Activated naive CD8-positive, alpha-beta T cell treated with anti-CD3 and anti-CD28 coated beads, Interleukin-2, amount 50 U/mL, for 24 hours (primary cell): ENCODE data around the gene TRIM2.

Experiments
- ATAC-seq: fragments of 150-1000 bp; cut with Tn5 transposase; one replicate; pipeline ENCODE4 v1.10.0; 2021
- DNase-seq: peaks from one replicate; pipeline ENCODE4 v3.0.0; 2021
- H3K27ac Mint-ChIP-seq: one replicate; pipeline ENCODE4 v1.8.0; 2021; ENCODE audit warnings: mild to moderate bottlenecking, mixed read lengths
- H3K27me3 Mint-ChIP-seq: one replicate; pipeline ENCODE4 v1.8.0; 2021; ENCODE audit warnings: mixed read lengths
- H3K36me3 Mint-ChIP-seq: one replicate; pipeline ENCODE4 v1.8.0; 2021; ENCODE audit warnings: low read depth, mixed read lengths
- H3K4me1 Mint-ChIP-seq: one replicate; pipeline ENCODE4 v1.8.0; 2021; ENCODE audit warnings: mixed read lengths
- H3K4me3 Mint-ChIP-seq: one replicate; pipeline ENCODE4 v1.8.0; 2021; ENCODE audit warnings: mild to moderate bottlenecking, moderate library complexity, mixed read lengths
- H3K9me3 Mint-ChIP-seq: one replicate; pipeline ENCODE4 v1.8.0; 2021; ENCODE audit warnings: mixed read lengths

Gene TRIM2

DNA sequence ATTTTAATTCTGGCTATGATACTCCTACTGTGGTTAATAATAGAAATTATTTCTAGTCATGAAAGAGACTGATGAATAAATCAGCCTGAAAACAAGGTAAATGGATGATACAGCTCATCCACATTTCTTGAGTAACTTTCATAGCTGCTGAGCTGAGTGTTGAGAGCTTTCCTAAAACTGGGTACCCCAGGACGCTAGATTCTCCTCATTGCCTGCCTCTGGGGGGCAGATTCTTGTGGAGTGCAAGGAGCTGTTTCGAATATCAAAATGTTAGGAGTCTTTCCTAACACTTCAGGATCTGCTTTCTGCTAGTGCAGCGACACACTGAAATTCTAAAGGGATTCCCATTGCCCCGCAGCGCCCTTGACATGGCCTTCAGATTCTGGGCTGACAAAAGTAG, 142.3 kb downstream of the TRIM2 start:
- Mint-ChIP-seq H3K4me3 (no peak overlapping the region), H3K27me3 (peaks cover 9% of the 10 kb centered on the region), H3K36me3 (peaks cover 13% of the 10 kb centered on the region), H3K9me3 (no peaks in the 10 kb centered on the region), H3K27ac (no peak overlapping the region), H3K4me1 (peaks cover 28% of the 10 kb centered on the region)
- ATAC-seq (no peak), DNase-seq (no peak)

DNA sequence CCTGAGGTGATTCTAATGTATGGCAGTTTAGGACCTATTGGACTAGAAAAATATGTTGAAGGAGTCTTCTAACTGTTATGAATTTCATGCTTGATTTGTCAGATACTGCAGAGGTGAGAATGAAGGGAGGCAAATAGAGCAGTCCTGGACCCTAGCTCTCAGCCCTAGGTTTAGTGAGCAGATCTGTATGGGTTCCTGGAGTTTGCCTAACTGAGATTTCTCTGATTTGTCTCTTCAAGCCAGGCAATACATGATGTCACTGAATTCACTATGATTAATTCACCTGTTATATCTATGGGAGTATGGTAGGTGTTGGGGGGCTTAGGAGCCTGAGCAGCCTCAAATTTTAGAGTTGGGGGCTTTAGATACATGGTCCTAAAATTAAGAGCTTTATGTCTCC, 142.9 kb downstream of the TRIM2 start:
- no peak overlapping the region for H3K27ac Mint-ChIP-seq
- DNase-seq (no peak), ATAC-seq (no peak)
- H3K36me3 Mint-ChIP-seq = peaks cover 13% of the 10 kb centered on the region
- no peak overlapping the region for H3K4me3 Mint-ChIP-seq
- H3K9me3 Mint-ChIP-seq = no peaks in the 10 kb centered on the region
- H3K4me1 Mint-ChIP-seq = peaks cover 28% of the 10 kb centered on the region
- H3K27me3 Mint-ChIP-seq = peaks cover 6% of the 10 kb centered on the region

DNA sequence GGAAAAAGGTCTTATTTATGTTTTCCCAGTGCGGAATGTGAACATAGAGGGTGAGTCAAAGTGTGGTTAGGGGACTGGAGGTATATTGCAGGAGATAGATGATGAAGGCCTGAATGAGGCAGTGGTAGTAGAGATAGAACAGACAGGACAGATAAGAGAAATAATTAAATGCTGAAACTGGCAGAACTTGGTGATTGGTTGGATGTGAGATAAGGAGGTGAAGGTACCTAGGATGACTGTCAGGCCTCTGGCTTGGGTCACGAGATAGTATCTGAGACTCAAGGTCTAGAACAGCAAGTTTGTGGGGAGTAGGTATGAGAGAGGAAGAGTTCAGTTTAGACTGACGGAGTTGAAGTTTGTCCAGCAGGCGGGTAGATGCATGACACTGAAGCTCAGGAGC, 143.8 kb downstream of the TRIM2 start:
- peaks cover 3% of the 10 kb centered on the region for H3K27me3 Mint-ChIP-seq

DNA sequence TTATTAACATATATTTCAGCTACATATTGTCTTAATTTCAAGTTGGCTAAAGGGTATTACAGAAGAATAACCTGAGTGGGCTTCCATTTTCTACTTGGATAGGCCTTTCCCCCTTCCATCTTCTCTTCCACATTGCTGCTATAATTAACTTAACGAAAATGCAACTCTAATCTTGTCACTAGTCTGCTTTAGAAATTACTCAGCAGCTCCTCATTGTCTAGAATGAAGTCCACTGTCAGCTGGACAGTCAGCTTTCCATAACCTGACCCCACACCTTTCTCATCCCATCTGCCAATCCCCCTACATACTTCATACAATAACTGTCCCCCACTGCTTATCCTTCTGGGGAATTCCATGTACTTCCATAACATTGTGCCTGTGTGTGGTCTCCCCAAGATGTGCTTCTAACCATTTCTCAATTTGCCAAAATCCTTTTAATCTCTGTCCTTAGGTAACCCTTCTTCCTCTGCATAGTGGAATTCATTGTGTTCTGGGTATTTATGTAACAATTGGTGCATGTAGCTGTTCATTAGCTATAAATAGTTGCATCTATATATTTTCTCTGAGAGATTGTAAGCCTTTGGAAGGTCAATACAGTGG, 145.1 kb downstream of the TRIM2 start:
- H3K27me3 Mint-ChIP-seq = no peaks in the 10 kb centered on the region
- ATAC-seq (no peak), DNase-seq (no peak)
- no peak overlapping the region for H3K27ac Mint-ChIP-seq
- peaks cover 23% of the 10 kb centered on the region for H3K36me3 Mint-ChIP-seq
- H3K4me3 Mint-ChIP-seq = no peak overlapping the region
- peaks cover 25% of the 10 kb centered on the region for H3K4me1 Mint-ChIP-seq
- no peaks in the 10 kb centered on the region for H3K9me3 Mint-ChIP-seq

More for the DNA sequence above, 143.8 kb downstream of the TRIM2 start:
- Mint-ChIP-seq H3K9me3 (no peaks in the 10 kb centered on the region), H3K27ac (no peak overlapping the region), H3K36me3 (peaks cover 16% of the 10 kb centered on the region), H3K4me3 (no peak overlapping the region), H3K4me1 (peaks cover 27% of the 10 kb centered on the region)
- no peak for DNase-seq
- no peak for ATAC-seq

DNA sequence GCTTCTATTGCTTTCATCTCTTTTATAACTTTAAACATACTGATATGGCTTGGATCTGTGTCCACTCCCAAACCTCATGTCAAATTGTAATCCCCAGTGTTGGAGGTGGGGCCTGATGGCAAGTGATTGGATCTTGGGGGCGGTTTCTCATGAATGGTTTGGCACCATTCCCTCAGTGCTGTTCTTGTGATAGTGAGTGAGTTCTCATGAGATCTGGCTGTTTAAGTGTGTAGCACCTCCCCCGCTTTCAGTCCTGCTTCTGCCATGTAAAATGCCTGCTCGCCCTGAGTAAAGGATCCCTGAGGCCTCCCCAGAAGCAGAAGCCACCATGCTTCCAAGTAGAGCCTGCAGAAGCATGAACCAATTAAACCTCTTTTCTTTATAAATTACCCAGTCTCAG, 157.9 kb downstream of the TRIM2 start:
- H3K4me3 Mint-ChIP-seq = no peak overlapping the region
- ATAC-seq = no peak
- no peaks in the 10 kb centered on the region for H3K27me3 Mint-ChIP-seq
- DNase-seq = no peak
- H3K9me3 Mint-ChIP-seq = no peaks in the 10 kb centered on the region
- peaks cover 72% of the 10 kb centered on the region for H3K36me3 Mint-ChIP-seq
- peaks cover 19% of the 10 kb centered on the region for H3K4me1 Mint-ChIP-seq
- H3K27ac Mint-ChIP-seq = no peak overlapping the region

DNA sequence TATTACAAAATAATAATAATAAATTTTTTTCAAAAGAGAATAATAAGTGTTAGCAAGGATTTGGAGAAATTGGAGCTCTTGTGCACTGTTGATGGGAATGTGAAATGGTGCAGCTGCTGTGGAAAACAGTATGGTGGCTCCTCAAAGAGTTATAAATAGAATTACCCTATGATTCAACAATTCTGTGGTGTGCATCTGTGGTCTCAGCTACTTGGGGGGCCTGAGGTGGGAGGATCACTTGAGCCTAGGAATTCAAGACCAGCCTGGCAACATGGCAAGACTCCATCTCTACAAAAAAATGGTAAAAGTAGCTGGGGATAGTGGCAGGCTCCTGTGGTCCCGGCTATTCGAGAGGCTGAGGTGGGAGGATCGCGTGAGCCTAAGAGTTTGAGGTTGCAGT, 159.8 kb downstream of the TRIM2 start:
- Mint-ChIP-seq H3K9me3 (no peaks in the 10 kb centered on the region), H3K4me3 (no peak overlapping the region), H3K27me3 (no peaks in the 10 kb centered on the region), H3K36me3 (peaks cover 74% of the 10 kb centered on the region), H3K27ac (no peak overlapping the region), H3K4me1 (peaks cover 20% of the 10 kb centered on the region)
- DNase-seq = no peak
- ATAC-seq = peak; percentile 20

DNA sequence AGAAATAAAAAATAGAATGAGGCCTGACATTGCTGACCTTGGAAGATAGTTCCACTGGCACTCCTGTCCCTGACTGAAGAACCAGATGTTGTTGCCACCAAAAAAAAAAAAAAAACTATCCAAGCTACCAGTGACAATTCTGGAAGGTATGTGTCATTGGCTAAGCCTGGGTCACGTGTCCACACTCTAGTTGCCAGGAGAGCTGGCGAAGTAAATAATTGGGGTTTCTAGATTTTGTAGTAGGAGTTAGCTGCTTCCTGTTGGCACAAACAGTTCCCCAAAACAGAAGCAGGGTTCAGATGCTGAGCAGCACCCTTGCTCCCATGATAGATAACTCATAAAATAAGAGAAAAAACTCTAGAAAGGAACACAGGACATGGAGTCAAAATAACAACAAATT, 160.8 kb downstream of the TRIM2 start:
- H3K36me3 Mint-ChIP-seq = peaks cover 72% of the 10 kb centered on the region
- DNase-seq (no peak), ATAC-seq (no peak)
- no peak overlapping the region for H3K27ac Mint-ChIP-seq
- no peak overlapping the region for H3K4me3 Mint-ChIP-seq
- H3K27me3 Mint-ChIP-seq = no peaks in the 10 kb centered on the region
- no peaks in the 10 kb centered on the region for H3K9me3 Mint-ChIP-seq
- peaks cover 20% of the 10 kb centered on the region for H3K4me1 Mint-ChIP-seq

DNA sequence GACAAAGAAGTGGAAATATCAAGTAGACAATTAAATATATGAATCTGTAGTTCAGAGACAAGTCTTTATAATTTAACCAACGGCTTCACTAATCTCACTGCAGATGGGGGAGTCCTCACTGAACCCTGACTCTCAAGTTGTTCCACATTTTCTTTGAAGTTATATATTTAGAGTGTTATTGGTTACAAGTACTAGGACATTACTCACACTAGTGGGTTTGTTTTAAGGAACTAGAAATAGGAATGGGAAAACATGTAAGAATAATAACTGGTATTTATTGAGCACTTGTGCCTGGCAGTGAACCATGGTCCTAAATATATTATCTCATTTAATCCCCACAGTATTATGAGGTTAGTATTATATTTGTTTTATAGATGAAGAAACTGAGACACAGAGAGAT, 162.2 kb downstream of the TRIM2 start:
- Mint-ChIP-seq H3K4me3 (no peak overlapping the region), H3K9me3 (peaks cover under 1% of the 10 kb centered on the region), H3K36me3 (peaks cover 75% of the 10 kb centered on the region), H3K27me3 (no peaks in the 10 kb centered on the region), H3K27ac (no peak overlapping the region), H3K4me1 (peaks cover 20% of the 10 kb centered on the region)
- no peak for DNase-seq
- ATAC-seq = no peak

DNA sequence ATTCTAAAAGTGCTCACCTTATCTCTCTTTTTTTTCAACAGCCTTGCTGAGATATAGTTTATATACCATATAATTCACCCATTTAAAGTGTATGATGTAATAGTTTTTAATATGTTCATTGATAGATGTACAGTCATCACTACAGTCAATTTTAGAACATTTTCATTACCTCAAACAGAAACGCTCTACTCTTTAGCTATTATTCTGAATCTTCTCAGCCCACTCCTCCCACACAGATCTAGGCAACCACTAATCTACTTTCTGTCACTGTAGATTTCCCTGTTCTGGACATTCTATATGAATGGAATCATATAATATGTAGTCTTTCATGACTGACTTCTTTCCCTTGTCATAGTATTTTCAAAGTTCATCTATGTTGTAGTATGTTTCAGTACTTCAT, 162.8 kb downstream of the TRIM2 start:
- Mint-ChIP-seq H3K9me3 (peaks cover 6% of the 10 kb centered on the region), H3K27ac (no peak overlapping the region), H3K27me3 (no peaks in the 10 kb centered on the region), H3K4me1 (peaks cover 20% of the 10 kb centered on the region), H3K4me3 (no peak overlapping the region), H3K36me3 (peaks cover 77% of the 10 kb centered on the region)
- DNase-seq (no peak), ATAC-seq (no peak)

DNA sequence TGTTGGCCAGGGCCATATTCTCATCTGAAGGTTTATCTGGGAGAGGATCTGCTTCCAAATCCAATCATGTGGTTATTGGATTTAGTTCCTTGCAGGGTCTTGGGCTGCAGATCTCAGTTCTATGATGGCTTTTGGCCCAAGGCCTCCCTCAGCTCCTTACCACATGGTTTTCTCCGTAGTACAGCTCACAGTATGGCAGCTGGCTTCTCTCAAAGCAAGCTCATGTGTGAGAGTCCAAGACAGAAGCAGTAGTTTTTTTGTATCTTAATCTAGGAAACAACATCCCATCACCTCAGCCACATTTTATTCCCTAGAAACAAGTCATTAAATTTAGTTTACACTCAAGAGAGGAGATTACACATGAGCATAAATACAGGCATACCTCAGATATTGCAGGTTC, 164.8 kb downstream of the TRIM2 start:
- Mint-ChIP-seq H3K27ac (no peak overlapping the region), H3K4me3 (no peak overlapping the region), H3K36me3 (peaks cover 77% of the 10 kb centered on the region), H3K27me3 (no peaks in the 10 kb centered on the region), H3K4me1 (peaks cover 15% of the 10 kb centered on the region), H3K9me3 (peaks cover 15% of the 10 kb centered on the region)
- no peak for ATAC-seq
- DNase-seq = no peak

DNA sequence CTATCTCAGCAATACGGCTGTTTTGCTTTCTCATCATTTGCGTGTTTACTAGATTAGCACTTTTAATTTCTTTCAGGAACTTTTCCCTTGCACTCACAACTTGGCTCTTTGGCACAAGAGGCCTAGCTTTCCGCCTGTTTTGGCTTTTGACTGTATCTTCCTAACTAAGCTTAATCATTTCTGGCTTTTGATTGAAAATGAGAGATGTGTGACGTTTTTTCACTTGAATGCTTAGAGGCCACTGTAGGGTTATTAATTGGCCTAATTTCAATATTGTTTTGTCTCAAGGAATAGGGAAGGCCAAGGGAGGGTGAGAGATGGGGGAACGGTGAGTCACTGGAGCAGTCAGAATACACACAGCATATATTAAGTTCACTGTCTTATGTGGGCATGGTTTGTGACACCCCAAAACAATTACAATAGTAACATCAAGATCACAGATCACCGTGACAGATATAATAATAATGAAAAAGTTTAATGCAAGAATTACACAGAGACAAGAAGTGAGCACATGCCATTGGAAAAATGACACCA, 167.5 kb downstream of the TRIM2 start:
- Mint-ChIP-seq H3K4me1 (peaks cover 9% of the 10 kb centered on the region), H3K27me3 (no peaks in the 10 kb centered on the region), H3K36me3 (peaks cover 66% of the 10 kb centered on the region), H3K9me3 (peaks cover 15% of the 10 kb centered on the region), H3K27ac (no peak overlapping the region), H3K4me3 (no peak overlapping the region)
- ATAC-seq (no peak), DNase-seq (no peak)

DNA sequence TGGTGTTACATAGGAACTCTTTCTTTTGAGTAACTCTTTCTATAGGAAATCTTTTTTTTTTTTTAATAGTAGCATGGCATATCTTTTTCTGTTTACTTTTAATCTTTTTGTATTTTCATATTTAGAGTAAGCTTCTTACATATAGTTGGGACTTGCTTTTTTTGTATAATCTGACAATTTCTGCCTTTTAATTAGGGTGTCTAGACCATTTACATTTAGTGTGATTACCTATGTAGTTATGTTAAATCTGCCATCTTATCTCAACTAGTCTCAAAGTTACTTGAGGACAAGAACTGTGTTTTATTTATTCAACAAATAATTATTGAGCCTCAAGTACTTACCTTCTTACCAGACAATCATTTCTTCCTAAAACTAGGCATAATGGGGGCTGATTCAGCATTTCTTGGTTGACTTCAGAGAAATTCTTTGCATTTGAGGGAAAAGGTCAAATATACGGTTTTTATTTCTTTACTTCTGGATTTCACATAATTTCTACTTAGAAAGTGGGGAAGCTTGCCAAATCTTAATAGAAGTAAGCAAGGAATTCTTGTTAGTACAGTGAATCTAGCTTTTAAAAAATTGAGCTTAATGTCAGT, 168.8 kb downstream of the TRIM2 start:
- Mint-ChIP-seq H3K27ac (no peak overlapping the region), H3K27me3 (no peaks in the 10 kb centered on the region), H3K4me3 (no peak overlapping the region), H3K9me3 (peaks cover 15% of the 10 kb centered on the region), H3K4me1 (no peaks in the 10 kb centered on the region), H3K36me3 (peaks cover 55% of the 10 kb centered on the region)
- DNase-seq (no peak), ATAC-seq (no peak)

DNA sequence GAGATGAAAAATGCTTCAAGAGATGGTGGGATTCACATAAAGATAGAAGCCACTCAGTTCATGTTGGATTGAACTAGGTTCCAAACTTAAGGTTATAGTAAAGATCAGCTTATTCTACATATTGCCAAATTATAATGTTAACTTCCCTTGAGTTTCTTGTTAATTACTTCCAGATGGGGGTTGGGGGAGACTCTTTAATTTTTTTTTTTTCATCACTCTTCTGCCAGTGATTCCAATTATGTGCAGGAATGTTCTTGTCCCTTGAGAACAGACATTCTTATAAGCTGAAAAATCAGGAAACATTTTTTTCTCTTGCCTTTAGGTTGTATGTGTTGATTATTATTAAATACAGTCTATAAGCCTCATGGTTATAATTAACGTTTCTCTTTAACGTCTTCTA, 170.2 kb downstream of the TRIM2 start:
- no peaks in the 10 kb centered on the region for H3K27me3 Mint-ChIP-seq
- DNase-seq (no peak), ATAC-seq (no peak)
- H3K4me1 Mint-ChIP-seq = peaks cover 10% of the 10 kb centered on the region
- peaks cover 44% of the 10 kb centered on the region for H3K36me3 Mint-ChIP-seq
- H3K4me3 Mint-ChIP-seq = no peak overlapping the region
- no peak overlapping the region for H3K27ac Mint-ChIP-seq
- H3K9me3 Mint-ChIP-seq = peaks cover 15% of the 10 kb centered on the region

DNA sequence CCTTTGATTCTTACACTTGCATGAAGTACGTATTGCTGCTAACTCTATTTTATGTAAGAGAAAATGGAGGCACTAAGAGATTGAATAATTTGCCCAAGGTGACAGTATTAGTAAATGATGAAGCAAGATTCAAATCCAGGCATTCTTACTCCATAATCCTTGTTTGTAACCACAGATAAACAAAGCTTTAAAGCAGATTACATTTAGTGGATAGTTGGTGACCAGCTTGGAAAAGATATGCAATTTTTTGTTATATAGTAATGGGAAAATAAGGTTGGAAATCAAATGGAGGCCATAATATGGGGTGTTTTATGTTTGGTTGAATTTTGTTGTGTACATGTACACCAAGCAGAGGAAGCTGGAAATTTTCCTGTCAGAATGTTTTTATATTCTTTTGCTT, 171.1 kb downstream of the TRIM2 start:
- Mint-ChIP-seq H3K4me3 (no peak overlapping the region), H3K9me3 (peaks cover 15% of the 10 kb centered on the region), H3K27ac (no peak overlapping the region), H3K27me3 (no peaks in the 10 kb centered on the region), H3K36me3 (peaks cover 37% of the 10 kb centered on the region), H3K4me1 (peaks cover 10% of the 10 kb centered on the region)
- DNase-seq (no peak), ATAC-seq (no peak)

DNA sequence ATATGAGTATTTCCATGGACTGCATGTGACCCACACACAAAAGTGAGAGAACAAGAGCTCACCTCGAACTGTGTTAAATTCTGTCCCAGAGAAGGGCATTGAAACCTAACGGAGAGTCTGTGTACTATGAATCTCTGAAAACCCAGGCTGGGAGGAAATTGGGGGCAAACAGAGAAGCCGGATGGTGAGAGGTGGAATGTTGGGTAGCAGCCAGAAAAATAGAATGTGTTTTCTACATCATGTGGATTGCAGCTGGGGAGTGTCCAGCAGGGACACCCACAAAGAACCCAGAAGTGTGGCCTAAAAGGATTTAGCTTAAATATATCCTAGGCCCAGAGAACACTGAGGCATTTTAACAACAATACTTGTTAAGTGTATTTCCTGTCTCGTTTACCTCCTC, 178.9 kb downstream of the TRIM2 start:
- peaks cover 6% of the 10 kb centered on the region for H3K36me3 Mint-ChIP-seq
- H3K4me1 Mint-ChIP-seq = peaks cover 10% of the 10 kb centered on the region
- no peaks in the 10 kb centered on the region for H3K27me3 Mint-ChIP-seq
- H3K27ac Mint-ChIP-seq = no peak overlapping the region
- no peak for DNase-seq
- no peaks in the 10 kb centered on the region for H3K9me3 Mint-ChIP-seq
- no peak overlapping the region for H3K4me3 Mint-ChIP-seq
- no peak for ATAC-seq
